HepG2 (cell line): ENCODE measurements around the gene SLC2A4. TPM values are rescaled to one million over a fixed set of nuclear protein-coding genes. Genes with fewer than 3 reads are reported as not detected.

ENCODE experiments used
- ATAC-seq: fragments of 200-7000 bp; cut with Tn5 transposase; 3 replicates; pipeline ENCODE4 v1.9.1; 2020; ENCODE audit warnings: mild to moderate bottlenecking, moderate library complexity
- BruUV-seq: library from RNA; stranded (reverse); fragments of 400-500 nt; replicated peaks from 2 replicates; lab custom pipeline; 2021; lab: Mats Ljungman, UMichigan
- CTCF ChIA-PET: fragments of 300-600 bp; formaldehyde crosslinking; extraction: SDS; loops from one replicate; lab custom pipeline; 2021; ENCODE audit warnings: low total read pairs, inconsistent platforms, low intra/inter-chr PET ratio; lab: Yijun Ruan, JAX
- POLR2A ChIA-PET: fragments of 350-600 bp; sonication (Branson Sonifier 250); formaldehyde crosslinking; loops from one replicate; lab custom pipeline; 2020; ENCODE audit warnings: antibody characterized with exemption, inconsistent platforms; lab: Yijun Ruan, JAX
- DNase-seq: peaks from one replicate; pipeline ENCODE4 v3.0.0-alpha.2; 2015; ENCODE audit warnings: low spot score
- FAIRE-seq: peaks from 3 replicates; lab custom pipeline; 2011; peaks lifted over from hg19 to GRCh38; lab: Jason Lieb, UNC
- H2AFZ ChIP-seq: one replicate; pipeline ENCODE4 v1.6.1; 2011; ENCODE audit warnings: low read length, inconsistent platforms
- H3K27ac ChIP-seq: fragments of 300-600 bp; 3 replicates; pipeline ENCODE4 v1.8.0; 2011; ENCODE audit warnings: mixed run types, mild to moderate bottlenecking, mixed read lengths, low read length, inconsistent platforms; ENCODE audit not compliant: insufficient read depth; ENCODE audit errors: extremely low read length
- H3K27me3 ChIP-seq, 2 experiments: fragments of 200-600 bp in 1 of 2; 2 replicates in 1 of 2; 3 replicates in 1 of 2; pipeline versions ENCODE4 v1.6.0 to v1.8.0; 2011; ENCODE audit warnings: low read length in 2 of 2, mild to moderate bottlenecking in 2 of 2, moderate library complexity in 2 of 2, inconsistent platforms in 1 of 2; ENCODE audit not compliant: insufficient read depth in 2 of 2, control insufficient read depth in 1 of 2
- H3K36me3 ChIP-seq, 2 experiments: fragments of 200-600 bp in 1 of 2; replicated peaks in 1 of 2; 2 replicates in 1 of 2; 3 replicates in 1 of 2; pipeline versions ENCODE4 v1.5.1 to v1.8.0; 2011; ENCODE audit warnings: low read length in 2 of 2, inconsistent platforms in 1 of 2; ENCODE audit not compliant: insufficient read depth in 2 of 2, control insufficient read depth in 1 of 2
- H3K4me1 ChIP-seq: 2 replicates; pipeline ENCODE4 v1.5.1; 2012; ENCODE audit warnings: low read length, inconsistent platforms; ENCODE audit not compliant: insufficient read depth
- H3K4me2 ChIP-seq: 2 replicates; pipeline ENCODE4 v1.6.0; 2011; ENCODE audit warnings: low read depth, low read length, inconsistent platforms
- H3K4me3 ChIP-seq, 3 experiments: fragments of 200-600 bp in 1 of 3; sonication (generic), shearing (Covaris generic) in 1 of 3; replicated peaks in 1 of 3; 2 replicates each; pipeline ENCODE4 v1.5.1; 2011 to 2016; ENCODE audit warnings: low read length in 3 of 3, inconsistent platforms in 2 of 3, low read depth in 2 of 3, mild to moderate bottlenecking in 2 of 3, control low read depth in 1 of 3, mixed read lengths in 1 of 3; ENCODE audit not compliant: insufficient read depth in 1 of 3
- H3K79me2 ChIP-seq: one replicate; pipeline ENCODE4 v1.6.1; 2011; ENCODE audit warnings: low read length, inconsistent platforms; ENCODE audit not compliant: insufficient read depth
- H3K9ac ChIP-seq: 2 replicates; pipeline ENCODE4 v1.6.0; 2011; ENCODE audit warnings: mild to moderate bottlenecking, low read depth, low read length, inconsistent platforms; ENCODE audit not compliant: insufficient read depth
- H3K9me3 ChIP-seq: 2 replicates; pipeline ENCODE4 v1.5.1; 2012; ENCODE audit warnings: mild to moderate bottlenecking, low read length
- H4K20me1 ChIP-seq: 2 replicates; pipeline ENCODE4 v1.6.0; 2011; ENCODE audit warnings: inconsistent platforms, mild to moderate bottlenecking, low read length, moderate library complexity; ENCODE audit not compliant: insufficient read depth
- ARID5B ChIP-seq: IDR thresholded peaks from 2 replicates; pipeline ENCODE4 v1.4.0; 2020; ENCODE audit warnings: mild to moderate bottlenecking, missing genetic modification reagents
- ATRX ChIP-seq: sonication (generic); formaldehyde crosslinking; IDR thresholded peaks from 2 replicates; pipeline ENCODE4 v1.4.0; 2020; ENCODE audit warnings: missing genetic modification reagents, borderline replicate concordance
- CEBPB ChIP-seq: IDR thresholded peaks from 2 replicates; pipeline ENCODE4 v1.6.1; 2011; ENCODE audit warnings: low read depth, low read length, improper control_type of control experiment, borderline replicate concordance
- NFKB2 ChIP-seq: sonication (generic); formaldehyde crosslinking; IDR thresholded peaks from 2 replicates; pipeline ENCODE4 v1.4.0; 2020; ENCODE audit warnings: missing genetic modification reagents, borderline replicate concordance
- PHF20 ChIP-seq: sonication (generic); formaldehyde crosslinking; IDR thresholded peaks from 2 replicates; pipeline ENCODE4 v1.5.0; 2020; ENCODE audit warnings: mild to moderate bottlenecking, missing genetic modification reagents
- SRSF9 ChIP-seq: fragments of 200-400 bp; formaldehyde crosslinking; IDR thresholded peaks from 2 replicates; pipeline ENCODE4 v1.6.1; 2018; ENCODE audit warnings: borderline replicate concordance, mild to moderate bottlenecking, low read depth, low read length; ENCODE audit not compliant: insufficient read depth, poor library complexity, severe bottlenecking
- THYN1 ChIP-seq: sonication (generic); formaldehyde crosslinking; IDR thresholded peaks from 2 replicates; pipeline ENCODE4 v1.8.1; 2023; ENCODE audit warnings: low read depth, mild to moderate bottlenecking, moderate library complexity, missing genetic modification reagents, borderline replicate concordance
- TRIM22 ChIP-seq: fragments of 450-650 bp; IDR thresholded peaks from 2 replicates; pipeline ENCODE4 v1.6.1; 2017
- TSC22D2 ChIP-seq: sonication (generic); formaldehyde crosslinking; IDR thresholded peaks from 2 replicates; pipeline ENCODE4 v1.5.1; 2020; ENCODE audit warnings: missing genetic modification reagents, mild to moderate bottlenecking, borderline replicate concordance
- ZBTB25 ChIP-seq: IDR thresholded peaks from 2 replicates; pipeline ENCODE4 v1.6.1; 2018; ENCODE audit warnings: missing genetic modification reagents
- ZFP90 ChIP-seq: sonication (generic); formaldehyde crosslinking; IDR thresholded peaks from 2 replicates; pipeline ENCODE4 v1.8.0; 2022; ENCODE audit warnings: missing genetic modification reagents, mild to moderate bottlenecking, inconsistent platforms, borderline replicate concordance
- ZNF33A ChIP-seq: sonication (generic); formaldehyde crosslinking; IDR thresholded peaks from 2 replicates; pipeline ENCODE4 v1.5.1; 2020; ENCODE audit warnings: missing genetic modification reagents, mild to moderate bottlenecking, moderate library complexity, borderline replicate concordance
- ZNF704 ChIP-seq: sonication (generic); formaldehyde crosslinking; IDR thresholded peaks from 2 replicates; pipeline ENCODE4 v1.8.1; 2023; ENCODE audit warnings: mild to moderate bottlenecking, inconsistent platforms, moderate library complexity, missing genetic modification reagents, borderline replicate concordance
- ZNF879 ChIP-seq: sonication (generic); formaldehyde crosslinking; IDR thresholded peaks from 2 replicates; pipeline ENCODE4 v1.8.1; 2023; ENCODE audit warnings: missing genetic modification reagents
- ZNF891 ChIP-seq: sonication (generic); formaldehyde crosslinking; IDR thresholded peaks from 2 replicates; pipeline ENCODE4 v1.5.0; 2020; ENCODE audit warnings: mild to moderate bottlenecking, missing genetic modification reagents
- ZZZ3 ChIP-seq: sonication (generic); formaldehyde crosslinking; IDR thresholded peaks from 2 replicates; pipeline ENCODE4 v1.4.0; 2020; ENCODE audit warnings: missing genetic modification reagents, mild to moderate bottlenecking, borderline replicate concordance
- WGBS: methylation state at CpG from one replicate; pipeline ENCODE4 v1.1.6; 2017; ENCODE audit warnings: low lambda C conversion rate; 5-methylcytosine and 5-hydroxymethylcytosine counted together
- in situ Hi-C: cut with HindIII; loops from 2 replicates; pipeline ENCODE4 v1.10.0; 2017; ENCODE audit warnings: low pct_unique_long_range_greater_than_20kb; ENCODE audit not compliant: extremely low pct_ligation_motif_present
- intact Hi-C: fragments of 100-400 bp; cut with micrococcal nuclease; formaldehyde crosslinking; loops from one replicate; pipeline ENCODE4 v1.10.0; 2022; ENCODE audit not compliant: unreplicated experiment
- polyA plus RNA-seq, 8 experiments: library from polyadenylated mRNA; depleted of rRNA in 3 of 8; stranded (reverse) in 7 of 8; unstranded in 1 of 8; fragments of >200 nt; fragmentation: Illumina TruSeq in 4 of 8; extraction: Trizol in 4 of 8; gene quantifications; 2 replicates each; pipeline versions ENCODE4 v1.2.1 to v1.2.3, GENCODE V29; 2011 to 2016; ENCODE audit warnings: low read depth in 4 of 8, missing spikeins in 1 of 8, mixed read lengths in 1 of 8; ENCODE audit not compliant: insufficient read depth in 1 of 8
- total RNA-seq, 5 experiments: library from RNA; depleted of rRNA; stranded (reverse); fragments of >200 nt; fragmentation: Illumina TruSeq; extraction: Trizol; gene quantifications; 2 replicates each; pipeline ENCODE4 v1.2.3, GENCODE V29; 2016; ENCODE audit warnings: low read depth in 1 of 5

The SLC2A4 gene
- total and polyA plus RNA-seq, 2 of the 13 experiments (the other 11 are each of a cell fraction or from before 2014, with no cell fraction given): 4.9 to 5.8 TPM

GRCh38 chr17:7322520-7323194 is 41.1 kb downstream of the SLC2A4 start:
- FAIRE-seq (no peak), DNase-seq (no peak), ATAC-seq (no peak)
- WGBS: 100% methylated on average over 7 of the region's 22 CpGs
- Histone ChIP-seq H4K20me1 (no peaks in the 10 kb centered on the region), H3K9me3 (no peaks in the 10 kb centered on the region), H3K4me3 (no peak overlapping the region), H3K4me2 (no peak overlapping the region), H3K79me2 (peaks cover under 1% of the 10 kb centered on the region), H3K27ac (no peak overlapping the region), H3K9ac (no peak overlapping the region), H3K27me3 (no peaks in the 10 kb centered on the region), H3K36me3 (peaks cover 26 to 71% of the 10 kb centered on the region in 2 experiments), H2AFZ (no peak overlapping the region), H3K4me1 (peaks cover 7% of the 10 kb centered on the region)
- CTCF ChIA-PET: interaction anchor here (3.8 kb wide), 1 partner anchor 24 kb away, joined by 41 read pairs; no protein-coding TSS in a partner anchor
- POLR2A ChIA-PET: no interaction called here
- in situ Hi-C loops: no loop called here
- BruUV-seq: no TSS peak
- intact Hi-C loops: no loop called here
- TF ChIP-seq THYN1: no peak
- no peak for TF ChIP-seq ATRX
- no peak for TF ChIP-seq ZZZ3 (CRISPR knock-in tag)
- TF ChIP-seq ZNF704: no peak
- TF ChIP-seq TRIM22: no peak
- no peak for TF ChIP-seq ZNF879 (CRISPR knock-in tag)
- no peak for TF ChIP-seq NFKB2 (CRISPR knock-in tag)
- TF ChIP-seq CEBPB: no peak
- TF ChIP-seq TSC22D2 (CRISPR knock-in tag): no peak
- no peak for TF ChIP-seq ZFP90 (CRISPR knock-in tag)
- TF ChIP-seq ZNF33A (CRISPR knock-in tag): no peak
- no peak for TF ChIP-seq ARID5B (CRISPR knock-in tag)
- no peak for TF ChIP-seq ZNF891 (CRISPR knock-in tag)
- TF ChIP-seq PHF20 (CRISPR knock-in tag): no peak
- no peak for TF ChIP-seq ZBTB25
- no peak for TF ChIP-seq SRSF9
